ENCODE results near the gene RFXAP.

The RFXAP gene

GRCh38 chr13:36818804-36819738 is at the start of gene RFXAP:
Gene RFXAP, plus strand, starts transcription at chr13:36819222. Its CDS starts 136 bp downstream, at chr13:36819358.
- peak; percentile 5 for TF ChIP-seq CTCF (IDR thresholded peaks at IDR 0.05; ENCODE audit: low read depth, low read length, missing control alignments)
- peak; percentile 43 for DNase-seq (ENCODE audit: extremely low read depth, low read depth)

GRCh38 chr13:36769545-36769944 is 49.5 kb upstream of the RFXAP start:
- no peak overlapping the region for H3K4me3 ChIP-seq (replicated peaks; ENCODE audit: low read depth, low read length)
- TF ChIP-seq CTCF (IDR thresholded peaks at IDR 0.05; ENCODE audit: low read depth, low read length, missing control alignments): no peak

More at GRCh38 chr13:36818804-36819738, at the start of gene RFXAP:
- peak within 1 kb of the TSS; percentile 65 for H3K4me3 ChIP-seq (replicated peaks; ENCODE audit: low read depth, low read length)

GRCh38 chr13:36770741-36771140 is 48.3 kb upstream of the RFXAP start:
- no peak for TF ChIP-seq CTCF (IDR thresholded peaks at IDR 0.05; ENCODE audit: low read depth, low read length, missing control alignments)
- H3K4me3 ChIP-seq (replicated peaks; ENCODE audit: low read depth, low read length): no peak overlapping the region
- DNase-seq (ENCODE audit: extremely low read depth, low read depth): no peak

More at GRCh38 chr13:36769545-36769944, 49.5 kb upstream of the RFXAP start:
- no peak for DNase-seq (ENCODE audit: extremely low read depth, low read depth)

- no peak overlapping the region for H3K4me3 ChIP-seq (replicated peaks; ENCODE audit: low read depth, low read length)
- DNase-seq (ENCODE audit: extremely low read depth, low read depth): no peak
- TF ChIP-seq CTCF (IDR thresholded peaks at IDR 0.05; ENCODE audit: low read depth, low read length, missing control alignments): no peak
Observed at GRCh38 chr13:36772853-36773252, 46.2 kb upstream of the RFXAP start.

- H3K4me3 ChIP-seq (replicated peaks; ENCODE audit: low read depth, low read length): no peak overlapping the region
- no peak for DNase-seq (ENCODE audit: extremely low read depth, low read depth)
- no peak for TF ChIP-seq CTCF (IDR thresholded peaks at IDR 0.05; ENCODE audit: low read depth, low read length, missing control alignments)
Observed at GRCh38 chr13:36774931-36775330, 44.1 kb upstream of the RFXAP start.

- no peak for TF ChIP-seq CTCF (IDR thresholded peaks at IDR 0.05; ENCODE audit: low read depth, low read length, missing control alignments)
- H3K4me3 ChIP-seq (replicated peaks; ENCODE audit: low read depth, low read length): no peak overlapping the region
- no peak for DNase-seq (ENCODE audit: extremely low read depth, low read depth)
Observed at GRCh38 chr13:36776175-36776574, 42.8 kb upstream of the RFXAP start.
